H9 (cell line): ENCODE data around the gene NCAN. TPM values are rescaled to one million over a fixed set of nuclear protein-coding genes. Genes with fewer than 3 reads are reported as not detected.
A peak's percentile ranks its signal among the peaks of the same experiment; 100 is the strongest.

Experiments used
- DNase-seq: peaks from one replicate; pipeline ENCODE4 v3.0.0-alpha.2; 2017
- H2AFZ ChIP-seq: one replicate; pipeline ENCODE4 v1.6.1; 2013; ENCODE audit warnings: mild to moderate bottlenecking, low read length, control low read depth, moderate library complexity
- H2AK5ac ChIP-seq: 2 replicates; pipeline ENCODE4 v1.6.1; 2013; ENCODE audit warnings: low read length, control low read depth, mixed read lengths; ENCODE audit not compliant: insufficient read length
- H2BK120ac ChIP-seq: one replicate; pipeline ENCODE4 v1.6.1; 2013; ENCODE audit warnings: low read depth, mild to moderate bottlenecking, low read length, control low read depth, inconsistent platforms; ENCODE audit not compliant: poor library complexity, severe bottlenecking
- H2BK12ac ChIP-seq: 2 replicates; pipeline ENCODE4 v1.6.1; 2013; ENCODE audit warnings: low read length, control low read depth, mixed read lengths, low read depth; ENCODE audit not compliant: insufficient read length
- H2BK15ac ChIP-seq: 2 replicates; pipeline ENCODE4 v1.6.1; 2013; ENCODE audit warnings: low read depth, low read length, control low read depth
- H2BK20ac ChIP-seq: one replicate; pipeline ENCODE4 v1.6.1; 2013; ENCODE audit warnings: low read depth, mild to moderate bottlenecking, low read length, control low read depth, inconsistent platforms; ENCODE audit not compliant: poor library complexity, severe bottlenecking
- H2BK5ac ChIP-seq: 2 replicates; pipeline ENCODE4 v1.6.1; 2013; ENCODE audit warnings: low read length, control low read depth, mixed read lengths; ENCODE audit not compliant: insufficient read length
- H3K14ac ChIP-seq: 2 replicates; pipeline ENCODE4 v1.6.1; 2013; ENCODE audit warnings: low read length, control low read depth; ENCODE audit not compliant: insufficient read depth
- H3K18ac ChIP-seq: 2 replicates; pipeline ENCODE4 v1.6.1; 2013; ENCODE audit warnings: low read depth, mild to moderate bottlenecking, mixed read lengths, low read length, control low read depth; ENCODE audit not compliant: insufficient read length
- H3K23ac ChIP-seq: 2 replicates; pipeline ENCODE4 v1.6.1; 2013; ENCODE audit warnings: low read length, control low read depth, mixed read lengths, low read depth; ENCODE audit not compliant: insufficient read length
- H3K23me2 ChIP-seq: 2 replicates; pipeline ENCODE4 v1.6.1; 2013; ENCODE audit warnings: low read depth, mild to moderate bottlenecking, mixed read lengths, low read length, control low read depth; ENCODE audit not compliant: insufficient read length, poor library complexity, severe bottlenecking
- H3K27ac ChIP-seq: 2 replicates; pipeline ENCODE4 v1.5.1; 2013; ENCODE audit warnings: low read length, control low read depth, mixed read lengths, low read depth; ENCODE audit not compliant: insufficient read length
- H3K27me3 ChIP-seq: 2 replicates; pipeline ENCODE4 v1.6.1; 2013; ENCODE audit warnings: low read length, control low read depth, inconsistent platforms; ENCODE audit not compliant: insufficient read depth
- H3K4ac ChIP-seq: 2 replicates; pipeline ENCODE4 v1.6.1; 2013; ENCODE audit warnings: low read depth, mild to moderate bottlenecking, control low read depth, inconsistent platforms, low read length, moderate library complexity
- H3K4me1 ChIP-seq: 2 replicates; pipeline ENCODE4 v1.6.1; 2013; ENCODE audit warnings: low read length, control low read depth, inconsistent platforms; ENCODE audit not compliant: insufficient read depth
- H3K4me2 ChIP-seq: 2 replicates; pipeline ENCODE4 v1.6.1; 2013; ENCODE audit warnings: low read length, control low read depth, mixed read lengths; ENCODE audit not compliant: insufficient read length, insufficient read depth
- H3K56ac ChIP-seq: 2 replicates; pipeline ENCODE4 v1.6.1; 2013; ENCODE audit warnings: low read depth, mild to moderate bottlenecking, mixed read lengths, low read length, control low read depth; ENCODE audit not compliant: insufficient read length
- H3K79me1 ChIP-seq: 2 replicates; pipeline ENCODE4 v1.6.1; 2013; ENCODE audit warnings: low read depth, mild to moderate bottlenecking, moderate library complexity, low read length, control low read depth, inconsistent platforms; ENCODE audit not compliant: insufficient read depth, poor library complexity, severe bottlenecking
- H3K79me2 ChIP-seq: 2 replicates; pipeline ENCODE4 v1.6.1; 2013; ENCODE audit warnings: low read length, control low read depth, inconsistent platforms; ENCODE audit not compliant: insufficient read depth
- H3K9ac ChIP-seq: 2 replicates; pipeline ENCODE4 v1.6.1; 2013; ENCODE audit warnings: low read length, control low read depth, mixed read lengths; ENCODE audit not compliant: insufficient read length; ENCODE audit errors: extremely low read depth
- H3K9me3 ChIP-seq: one replicate; pipeline ENCODE4 v1.6.1; 2013; ENCODE audit warnings: low read depth, low read length, inconsistent platforms; ENCODE audit not compliant: control insufficient read depth
- H3T11ph ChIP-seq: one replicate; pipeline ENCODE4 v1.6.1; 2013; ENCODE audit warnings: mild to moderate bottlenecking, low read length, control low read depth, inconsistent platforms
- H4K20me1 ChIP-seq: one replicate; pipeline ENCODE4 v1.6.1; 2013; ENCODE audit not compliant: control insufficient read depth, insufficient read length, insufficient read depth
- H4K5ac ChIP-seq: 2 replicates; pipeline ENCODE4 v1.6.1; 2013; ENCODE audit warnings: low read depth, mild to moderate bottlenecking, mixed read lengths, low read length, control low read depth; ENCODE audit not compliant: insufficient read length
- H4K8ac ChIP-seq: replicated peaks from 2 replicates; pipeline ENCODE4 v1.6.1; 2013; ENCODE audit warnings: low read length, control low read depth, mixed read lengths, low read depth; ENCODE audit not compliant: insufficient read length
- H4K91ac ChIP-seq: 2 replicates; pipeline ENCODE4 v1.6.1; 2013; ENCODE audit warnings: low read depth, mild to moderate bottlenecking, moderate library complexity, mixed read lengths, low read length, control low read depth; ENCODE audit not compliant: insufficient read length
- H3K27ac Mint-ChIP-seq, 3 experiments: 2 replicates in 2 of 3; 3 replicates in 1 of 3; pipeline ENCODE4 v1.8.0; 2020 to 2021; ENCODE audit warnings: mixed read lengths in 3 of 3, mild to moderate bottlenecking in 1 of 3, moderate library complexity in 1 of 3
- H3K27me3 Mint-ChIP-seq: 2 replicates; pipeline ENCODE4 v1.8.0; 2021; ENCODE audit warnings: low read depth, mild to moderate bottlenecking, moderate library complexity, mixed read lengths
- H3K36me3 Mint-ChIP-seq, 3 experiments: 2 replicates in 2 of 3; 3 replicates in 1 of 3; pipeline ENCODE4 v1.8.0; 2020 to 2021; ENCODE audit warnings: low read depth in 3 of 3, mixed read lengths in 3 of 3; ENCODE audit not compliant: insufficient read depth in 1 of 3
- H3K4me1 Mint-ChIP-seq, 2 experiments: 2 replicates each; pipeline ENCODE4 v1.8.0; 2020; ENCODE audit warnings: mixed read lengths in 2 of 2
- H3K4me3 Mint-ChIP-seq, 2 experiments: 2 replicates in 1 of 2; 3 replicates in 1 of 2; pipeline ENCODE4 v1.8.0; 2020 to 2021; ENCODE audit warnings: mild to moderate bottlenecking in 2 of 2, mixed read lengths in 2 of 2, moderate library complexity in 1 of 2
- H3K9me3 Mint-ChIP-seq, 2 experiments: 2 replicates in 1 of 2; 3 replicates in 1 of 2; pipeline ENCODE4 v1.8.0; 2020; ENCODE audit warnings: mild to moderate bottlenecking in 2 of 2, mixed read lengths in 2 of 2, moderate library complexity in 1 of 2
- WGBS: extraction: QIAGEN DNeasy Blood & Tissue Kit; methylation state at CpG from one replicate; pipeline ENCODE4 v1.1.7; 2013; ENCODE audit warnings: missing lambda C conversion rate, low lambda C conversion rate, mixed read lengths; ENCODE audit not compliant: insufficient read length; ENCODE audit errors: extremely low coverage; 5-methylcytosine and 5-hydroxymethylcytosine counted together
- total RNA-seq: library from RNA; stranded (reverse); gene quantifications from 2 replicates; pipeline ENCODE4 v1.2.1, GENCODE V29; 2021
- TF ChIP-seq, protein P1 (sequence below): fragments of 200-600 bp; sonication (generic); conservative IDR thresholded peaks from 3 replicates; pipeline ENCODE4 v1.8.0; 2021; ENCODE audit warnings: antibody characterized with exemption, mild to moderate bottlenecking

The NCAN gene
- total RNA-seq, 1 experiment from 2014 or later, result 1.6 TPM

DNA sequence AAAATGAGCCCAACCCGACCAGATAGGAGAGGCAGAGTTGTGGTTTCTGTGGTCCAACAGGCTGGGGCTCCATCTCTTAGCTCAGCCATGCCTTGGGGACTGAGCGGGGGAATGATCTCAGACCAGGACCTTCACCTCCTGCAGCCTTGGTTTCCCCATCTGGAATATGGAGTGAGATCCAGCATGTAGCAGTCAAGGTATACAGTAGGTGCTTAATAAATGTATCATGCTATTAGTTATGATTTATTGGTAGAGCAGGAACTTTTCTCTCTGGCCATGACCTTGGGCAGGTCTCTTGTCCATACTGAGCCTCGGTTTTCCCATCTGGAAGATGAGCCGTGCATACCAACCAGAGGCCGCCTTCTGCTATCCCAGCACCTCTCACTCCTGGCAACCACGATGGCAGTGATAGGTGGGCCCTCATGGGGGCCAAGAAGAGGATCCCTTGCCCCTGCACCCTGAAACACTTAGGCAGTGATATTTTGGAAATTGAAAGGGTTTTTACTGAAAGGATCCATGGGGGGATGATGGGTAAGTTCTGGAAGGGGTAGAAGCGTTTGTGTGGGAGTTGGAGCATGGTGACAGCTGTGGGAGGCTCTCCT is 52.2 kb downstream of the NCAN start:
- Histone ChIP-seq H2BK5ac (no peak overlapping the region), H2AK5ac (no peak overlapping the region), H3K27ac (no peak overlapping the region), H3K56ac (no peak overlapping the region), H3K27me3 (peaks cover 5% of the 10 kb centered on the region; the same call in 1 of the 2 replicates), H4K5ac (no peak overlapping the region), H3K14ac (no peak overlapping the region), H3K23me2 (peaks cover 16% of the 10 kb centered on the region), H3K4ac (no peak overlapping the region), H3K23ac (no peak overlapping the region), H4K8ac (no peak overlapping the region), H4K91ac (no peak overlapping the region), H2BK15ac (no peak overlapping the region), H2BK120ac (no peak overlapping the region), H4K20me1 (no peaks in the 10 kb centered on the region), H3K9me3 (no peaks in the 10 kb centered on the region), H3K4me1 (no peaks in the 10 kb centered on the region; the same call in 1 of the 2 replicates), H3K79me2 (no peaks in the 10 kb centered on the region), H3T11ph (no peak overlapping the region), H2BK20ac (no peak overlapping the region), H3K79me1 (no peaks in the 10 kb centered on the region), H3K18ac (no peak overlapping the region), H3K4me2 (no peak overlapping the region), H2AFZ (no peak overlapping the region), H3K9ac (no peak overlapping the region), H2BK12ac (no peak overlapping the region)
- peaks cover 57% of the 10 kb centered on the region for H3K27me3 Mint-ChIP-seq
- H3K27ac Mint-ChIP-seq, result no peak overlapping the region
- TF ChIP-seq, protein P1, sequence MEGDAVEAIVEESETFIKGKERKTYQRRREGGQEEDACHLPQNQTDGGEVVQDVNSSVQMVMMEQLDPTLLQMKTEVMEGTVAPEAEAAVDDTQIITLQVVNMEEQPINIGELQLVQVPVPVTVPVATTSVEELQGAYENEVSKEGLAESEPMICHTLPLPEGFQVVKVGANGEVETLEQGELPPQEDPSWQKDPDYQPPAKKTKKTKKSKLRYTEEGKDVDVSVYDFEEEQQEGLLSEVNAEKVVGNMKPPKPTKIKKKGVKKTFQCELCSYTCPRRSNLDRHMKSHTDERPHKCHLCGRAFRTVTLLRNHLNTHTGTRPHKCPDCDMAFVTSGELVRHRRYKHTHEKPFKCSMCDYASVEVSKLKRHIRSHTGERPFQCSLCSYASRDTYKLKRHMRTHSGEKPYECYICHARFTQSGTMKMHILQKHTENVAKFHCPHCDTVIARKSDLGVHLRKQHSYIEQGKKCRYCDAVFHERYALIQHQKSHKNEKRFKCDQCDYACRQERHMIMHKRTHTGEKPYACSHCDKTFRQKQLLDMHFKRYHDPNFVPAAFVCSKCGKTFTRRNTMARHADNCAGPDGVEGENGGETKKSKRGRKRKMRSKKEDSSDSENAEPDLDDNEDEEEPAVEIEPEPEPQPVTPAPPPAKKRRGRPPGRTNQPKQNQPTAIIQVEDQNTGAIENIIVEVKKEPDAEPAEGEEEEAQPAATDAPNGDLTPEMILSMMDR, result no peak
- peaks cover 11 to 26% of the 10 kb centered on the region in 2 experiments for H3K4me1 Mint-ChIP-seq
- H3K9me3 Mint-ChIP-seq, result no peaks in the 10 kb centered on the region
- H3K36me3 Mint-ChIP-seq, result peaks cover 6 to 8% (median 7%) of the 10 kb centered on the region in 3 experiments
- WGBS, result no CpG with 5 or more reads among the region's 7 CpGs
- peak overlapping the region in 1 of 2 experiments; percentile 20; a peak in 2 of 5 replicates for H3K4me3 Mint-ChIP-seq
- DNase-seq, result no peak
